Testis (tissue), 3 donors: ENCODE data around the gene RNF223. TPM values are rescaled to one million over a fixed set of nuclear protein-coding genes. Genes with fewer than 3 reads are reported as not detected.

Experiments
- DNase-seq: peaks from one replicate; pipeline ENCODE4 v3.0.0-alpha.2; 2019
- H3K27ac ChIP-seq, 2 donors: fragments of 200-600 bp; sonication (generic); one replicate each; pipeline ENCODE4 v1.5.1; 2019
- H3K27me3 ChIP-seq: fragments of 200-600 bp; sonication (generic); one replicate; pipeline ENCODE4 v1.5.1; 2019
- H3K36me3 ChIP-seq: fragments of 200-600 bp; sonication (generic); one replicate; pipeline ENCODE4 v1.5.1; 2017; ENCODE audit warnings: low read depth; ENCODE audit errors: missing control alignments
- H3K4me1 ChIP-seq: fragments of 200-600 bp; sonication (generic); one replicate; pipeline ENCODE4 v1.5.1; 2019
- H3K4me3 ChIP-seq, 2 donors: fragments of 200-600 bp; sonication (generic); one replicate each; pipeline ENCODE4 v1.5.1; 2017 to 2019
- H3K9me3 ChIP-seq: fragments of 200-600 bp; sonication (generic); one replicate; pipeline ENCODE4 v1.5.1; 2017
- POLR2A ChIP-seq: fragments of 450-650 bp; IDR thresholded peaks from one replicate; pipeline ENCODE4 v1.6.1; 2017; ENCODE audit warnings: antibody characterized with exemption, mild to moderate bottlenecking, moderate library complexity
- WGBS, 2 donors: methylation state at CpG; one replicate each; pipeline ENCODE4 v1.1.5; 2018; 5-methylcytosine and 5-hydroxymethylcytosine counted together
- intact Hi-C: fragments of 100-400 bp; cut with DNase I; formaldehyde crosslinking; loops from one replicate; pipeline ENCODE4 v1.15.1; 2023; ENCODE audit warnings: low total_unique reads
- polyA plus RNA-seq: library from polyadenylated mRNA; stranded (reverse); fragments of 350-450 nt; fragmentation: Illumina TruSeq; extraction: RNeasy Lipid Tissue Mini Kit (QIAGEN cat#74804); gene quantifications from one replicate; pipeline ENCODE4 v1.2.3, GENCODE V29; 2014; ENCODE audit warnings: low read depth, low replicate concordance; ENCODE audit not compliant: insufficient read depth
- total RNA-seq, 2 donors: library from RNA; depleted of rRNA; stranded (reverse); fragments of >200 nt; gene quantifications; one replicate each; pipeline ENCODE4 v1.2.3, GENCODE V29; 2016
- TF ChIP-seq, protein P1 (sequence below), 3 experiments: fragments of 450-650 bp in 2 of 3; fragments of 200-600 bp in 1 of 3; sonication (generic) in 1 of 3; IDR thresholded peaks; one replicate each; pipeline ENCODE4 v1.5.1; 2016 to 2019; ENCODE audit warnings: antibody characterized with exemption in 3 of 3, mild to moderate bottlenecking in 2 of 3, moderate library complexity in 1 of 3

Gene RNF223
- total and polyA plus RNA-seq, 3 donors from 2014 or later, result 0.19 to 0.31 TPM; not detected in 1

DNA sequence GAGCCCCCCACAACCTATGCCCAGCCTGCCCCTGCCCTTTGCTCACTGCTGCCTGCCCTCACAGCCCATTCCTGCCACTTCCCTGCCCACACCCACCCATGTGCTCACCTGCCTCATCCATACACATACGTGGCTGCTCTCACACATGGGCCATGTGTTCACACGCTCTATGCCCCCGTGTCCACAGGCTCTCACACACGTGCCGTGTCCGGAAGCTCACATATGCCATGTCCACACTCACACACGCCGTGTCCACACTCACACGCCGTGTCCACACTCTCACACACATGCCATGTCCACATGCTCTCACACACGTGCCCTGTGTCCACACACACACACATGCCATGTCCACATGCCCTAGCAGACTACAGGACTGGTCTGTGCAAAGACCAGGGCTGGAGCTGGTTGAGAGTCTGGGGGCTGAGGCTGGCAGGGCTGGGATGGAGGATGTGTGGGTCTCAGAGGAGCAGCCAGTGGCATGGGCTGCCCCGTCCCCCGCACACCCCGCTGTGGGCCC, 583 bp upstream of the RNF223 start:
- TF ChIP-seq, protein P1, sequence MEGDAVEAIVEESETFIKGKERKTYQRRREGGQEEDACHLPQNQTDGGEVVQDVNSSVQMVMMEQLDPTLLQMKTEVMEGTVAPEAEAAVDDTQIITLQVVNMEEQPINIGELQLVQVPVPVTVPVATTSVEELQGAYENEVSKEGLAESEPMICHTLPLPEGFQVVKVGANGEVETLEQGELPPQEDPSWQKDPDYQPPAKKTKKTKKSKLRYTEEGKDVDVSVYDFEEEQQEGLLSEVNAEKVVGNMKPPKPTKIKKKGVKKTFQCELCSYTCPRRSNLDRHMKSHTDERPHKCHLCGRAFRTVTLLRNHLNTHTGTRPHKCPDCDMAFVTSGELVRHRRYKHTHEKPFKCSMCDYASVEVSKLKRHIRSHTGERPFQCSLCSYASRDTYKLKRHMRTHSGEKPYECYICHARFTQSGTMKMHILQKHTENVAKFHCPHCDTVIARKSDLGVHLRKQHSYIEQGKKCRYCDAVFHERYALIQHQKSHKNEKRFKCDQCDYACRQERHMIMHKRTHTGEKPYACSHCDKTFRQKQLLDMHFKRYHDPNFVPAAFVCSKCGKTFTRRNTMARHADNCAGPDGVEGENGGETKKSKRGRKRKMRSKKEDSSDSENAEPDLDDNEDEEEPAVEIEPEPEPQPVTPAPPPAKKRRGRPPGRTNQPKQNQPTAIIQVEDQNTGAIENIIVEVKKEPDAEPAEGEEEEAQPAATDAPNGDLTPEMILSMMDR (IDR thresholded peaks at IDR 0.05), result no peak
- TF ChIP-seq POLR2A, result no peak
- peaks cover 4% of the 10 kb centered on the region for H3K4me1 ChIP-seq
- no peaks in the 10 kb centered on the region for H3K27me3 ChIP-seq
- H3K27ac ChIP-seq, result no peak overlapping the region
- H3K4me3 ChIP-seq, result no peak overlapping the region
- WGBS, 2 donors, result 85 to 86% methylated on average over 13 to 14 of the region's 14 CpGs
- no peaks in the 10 kb centered on the region for H3K9me3 ChIP-seq
- no peaks in the 10 kb centered on the region for H3K36me3 ChIP-seq
- intact Hi-C loops, result no loop called here
- no peak for DNase-seq

DNA sequence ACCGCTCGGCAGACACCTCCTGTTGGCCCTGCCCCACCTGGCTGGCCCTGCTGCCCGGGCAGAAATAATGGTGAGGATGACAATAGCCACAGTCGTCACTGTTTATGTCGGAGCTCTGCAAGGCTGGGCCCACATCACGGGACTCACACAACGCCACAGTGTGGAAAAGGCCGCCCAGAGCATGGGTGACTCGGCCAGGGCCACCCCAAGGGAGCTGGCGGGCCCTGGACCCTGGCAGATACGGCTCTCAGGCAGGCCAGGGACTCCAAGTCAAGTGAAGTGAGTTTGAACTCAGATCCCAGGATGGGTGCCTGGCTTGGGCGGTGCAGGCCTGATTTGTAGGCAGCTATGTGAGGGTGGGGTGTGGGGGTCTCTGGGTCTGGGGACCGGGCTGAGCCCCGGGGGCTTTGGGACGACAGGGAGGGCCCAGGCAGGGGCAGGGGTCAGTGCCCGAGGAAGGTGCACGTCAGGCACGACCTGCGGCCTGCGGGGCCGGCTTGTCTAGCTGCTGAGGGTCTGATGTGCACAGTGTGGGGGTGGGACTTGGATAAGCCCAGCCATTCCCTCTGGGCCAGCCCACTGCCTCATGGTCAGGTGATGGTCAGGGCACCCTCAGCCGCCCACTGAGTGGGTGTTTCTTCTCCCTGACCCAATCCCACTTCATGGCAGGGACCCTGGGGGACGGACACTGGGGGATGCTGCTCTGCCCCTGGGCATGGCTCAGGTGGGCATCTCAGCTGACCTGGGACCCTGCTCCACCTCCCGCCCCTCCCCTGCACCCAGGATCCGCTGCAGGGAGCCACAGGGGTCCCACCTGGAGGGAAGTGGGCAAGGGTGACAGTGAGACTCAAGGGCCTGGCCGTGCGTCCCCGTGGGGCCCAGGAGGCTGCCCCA, 1.0 kb downstream of the RNF223 start:
- Histone ChIP-seq H3K36me3 (no peaks in the 10 kb centered on the region), H3K4me1 (peaks cover 9% of the 10 kb centered on the region), H3K27me3 (no peaks in the 10 kb centered on the region), H3K9me3 (no peaks in the 10 kb centered on the region), H3K4me3 (no peak overlapping the region), H3K27ac (no peak overlapping the region)
- no peak for TF ChIP-seq POLR2A
- TF ChIP-seq, protein P1 (IDR thresholded peaks at IDR 0.05), result no peak
- 75 to 84% methylated on average over 15 to 28 of the region's 28 CpGs for WGBS, 2 donors
- intact Hi-C loops, result no loop called here
- DNase-seq, result no peak

DNA sequence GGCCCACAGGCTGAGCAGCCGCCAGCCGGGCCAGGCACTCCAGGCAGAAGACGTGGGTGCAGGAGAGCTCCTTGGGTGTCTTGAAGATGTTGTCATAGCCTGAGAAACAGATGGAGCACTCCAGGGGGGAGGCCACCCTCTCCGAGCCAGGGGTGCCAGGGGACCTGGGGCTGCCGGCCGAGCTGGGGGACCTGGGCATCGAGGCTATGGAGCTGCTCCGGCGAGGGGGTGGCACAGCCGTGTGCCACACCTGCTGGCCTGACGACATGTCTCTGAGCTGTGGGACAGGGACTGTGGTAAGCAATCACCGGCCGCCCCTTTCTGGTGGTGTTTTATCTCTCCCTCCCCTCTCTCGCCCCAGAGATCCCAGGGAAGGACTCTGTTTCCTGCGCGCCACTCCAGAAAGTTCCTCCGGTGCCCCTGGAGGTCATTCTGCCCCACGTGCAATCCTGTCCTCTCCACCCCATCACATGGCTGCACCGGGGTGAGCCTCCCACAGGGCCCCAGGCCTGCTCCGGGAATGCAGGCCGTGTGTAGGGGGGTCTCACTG, 1.7 kb downstream of the RNF223 start:
- DNase-seq, result no peak
- H3K9me3 ChIP-seq, result no peaks in the 10 kb centered on the region
- no peak overlapping the region for H3K27ac ChIP-seq
- TF ChIP-seq, protein P1 (IDR thresholded peaks at IDR 0.05), result no peak
- no peak for TF ChIP-seq POLR2A
- WGBS, 2 donors, result 71 to 79% methylated on average over 11 to 19 of the region's 21 CpGs
- intact Hi-C loops, result no loop called here
- H3K4me1 ChIP-seq, result peaks cover 10% of the 10 kb centered on the region
- no peaks in the 10 kb centered on the region for H3K27me3 ChIP-seq
- H3K4me3 ChIP-seq, result no peak overlapping the region
- H3K36me3 ChIP-seq, result no peaks in the 10 kb centered on the region

DNA sequence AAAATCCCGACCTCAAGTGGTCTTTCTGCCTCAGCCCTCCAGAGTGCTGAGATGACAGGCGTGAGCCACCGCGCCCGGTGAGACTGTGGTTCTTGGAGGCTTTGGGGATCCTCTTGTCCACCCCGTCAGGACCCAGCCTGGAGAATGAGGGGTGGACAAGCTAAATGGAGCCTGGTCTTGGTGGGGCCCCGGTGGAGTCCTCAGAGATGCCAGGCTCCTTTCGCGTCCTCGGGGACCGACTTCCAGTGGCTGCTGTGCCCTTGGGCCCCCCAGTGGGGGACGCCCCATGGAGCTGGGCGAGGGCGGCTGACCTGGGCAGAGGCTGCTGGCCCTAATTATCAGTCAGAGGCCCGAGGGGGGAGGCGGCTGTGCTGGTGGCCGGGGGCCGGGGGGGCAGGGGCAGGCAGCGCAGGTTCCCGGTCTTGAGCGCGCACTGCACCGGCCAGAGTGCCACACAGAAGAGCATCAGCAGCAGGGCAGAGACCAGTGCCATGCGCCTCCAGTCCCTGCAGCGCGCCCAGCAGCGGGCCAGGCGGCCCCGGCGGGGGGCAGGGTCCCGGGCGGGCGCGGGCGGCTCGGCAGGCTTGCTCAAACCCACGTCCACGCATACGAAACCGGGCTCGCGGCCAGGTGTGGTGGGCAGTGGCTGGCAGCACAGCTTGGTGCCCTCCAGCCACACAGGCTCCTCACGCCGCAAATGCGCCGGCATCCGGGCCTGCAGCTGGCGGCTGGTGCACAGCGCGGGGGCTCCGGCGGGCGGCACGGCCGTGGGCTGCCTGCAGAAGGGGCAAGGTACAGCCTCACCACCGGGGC, 2.4 kb downstream of the RNF223 start:
- H3K27ac ChIP-seq, result no peak overlapping the region
- peaks cover 10% of the 10 kb centered on the region for H3K4me1 ChIP-seq

More for the DNA sequence above, 2.4 kb downstream of the RNF223 start:
- Histone ChIP-seq H3K36me3 (no peaks in the 10 kb centered on the region), H3K9me3 (no peaks in the 10 kb centered on the region), H3K4me3 (no peak overlapping the region), H3K27me3 (no peaks in the 10 kb centered on the region)
- intact Hi-C loops, result no loop called here
- TF ChIP-seq POLR2A, result no peak
- TF ChIP-seq, protein P1 (IDR thresholded peaks at IDR 0.05), result no peak
- no peak for DNase-seq
- 88 to 90% methylated on average over 33 to 49 of the region's 56 CpGs for WGBS, 2 donors
